ENCODE data around the gene LDLRAD3.
"Not testable (repeated sequence)": the region's sequence is repeated elsewhere in the genome, so short reads cannot be mapped to it uniquely, and the experiment has no call there.

The LDLRAD3 gene

GRCh38 chr11:36024716-36025115 lies 80.9 kb downstream of the LDLRAD3 start:
- no peak for DNase-seq

GRCh38 chr11:36026315-36026968 lies 82.6 kb downstream of the LDLRAD3 start:
- DNase-seq: no peak

- no peak for DNase-seq
Observed at GRCh38 chr11:36027731-36028130, 83.9 kb downstream of the LDLRAD3 start.

GRCh38 chr11:36029616-36030015 lies 85.8 kb downstream of the LDLRAD3 start:
- no peak for DNase-seq

- DNase-seq: no peak
Observed at GRCh38 chr11:36030731-36031281, 86.9 kb downstream of the LDLRAD3 start.

- no peak for DNase-seq
Observed at GRCh38 chr11:36033082-36033751, 89.4 kb downstream of the LDLRAD3 start.

- no peak for DNase-seq
Observed at GRCh38 chr11:36033936-36034335, 90.1 kb downstream of the LDLRAD3 start.

GRCh38 chr11:36034551-36035331 lies 90.9 kb downstream of the LDLRAD3 start:
- DNase-seq: no peak

- DNase-seq: no peak
Observed at GRCh38 chr11:36035454-36035853, 91.6 kb downstream of the LDLRAD3 start.

GRCh38 chr11:36035999-36036398 lies 92.1 kb downstream of the LDLRAD3 start:
- DNase-seq: no peak

- DNase-seq: no peak
Observed at GRCh38 chr11:36037031-36037430, 93.2 kb downstream of the LDLRAD3 start.

GRCh38 chr11:36038541-36038940 lies 94.7 kb downstream of the LDLRAD3 start:
- no peak for DNase-seq

GRCh38 chr11:36039471-36039870 lies 95.6 kb downstream of the LDLRAD3 start:
- no peak for DNase-seq

- no peak for DNase-seq
Observed at GRCh38 chr11:36041988-36042611, 98.2 kb downstream of the LDLRAD3 start.

- no peak for DNase-seq
Observed at GRCh38 chr11:36044636-36045035, 100.8 kb downstream of the LDLRAD3 start.

- not testable (repeated sequence) for DNase-seq
Observed at GRCh38 chr11:36045945-36046344, 102.1 kb downstream of the LDLRAD3 start.

GRCh38 chr11:36046932-36047331 lies 103.1 kb downstream of the LDLRAD3 start:
- DNase-seq: no peak

- DNase-seq: no peak
Observed at GRCh38 chr11:36047344-36047743, 103.5 kb downstream of the LDLRAD3 start.

- DNase-seq: no peak
Observed at GRCh38 chr11:36048496-36049247, 104.8 kb downstream of the LDLRAD3 start.

- no peak for DNase-seq
Observed at GRCh38 chr11:36051235-36052144, 107.6 kb downstream of the LDLRAD3 start.

- no peak for DNase-seq
Observed at GRCh38 chr11:36053281-36053680, 109.4 kb downstream of the LDLRAD3 start.
